ENCODE results near the gene RPS3. TPM values are rescaled to one million over a fixed set of nuclear protein-coding genes. Genes with fewer than 3 reads are reported as not detected.

RPS3 gene
- total and polyA plus RNA-seq, 2 of the 13 experiments (the other 11 are each of a cell fraction or from before 2014, with no cell fraction given): 2,143 to 3,616 TPM

- BruUV-seq (replicated peaks): no TSS peak
- H3K27me3 ChIP-seq (ENCODE audit: control insufficient read depth in 1 of 2, insufficient read depth in 2 of 2, low read length in 2 of 2): no peaks in the 10 kb centered on the region
- H2AFZ ChIP-seq (ENCODE audit: low read length): no peak overlapping the region
- H3K4me1 ChIP-seq (ENCODE audit: insufficient read depth, low read length): peaks cover 38% of the 10 kb centered on the region
- H3K27ac ChIP-seq (ENCODE audit: extremely low read length, insufficient read depth, low read length): peak overlapping the region; percentile 12
- intact Hi-C loops (cut with micrococcal nuclease; ENCODE audit: unreplicated experiment) (loop anchor here (2.0 kb wide), 1 partner anchor 13 kb away; no protein-coding TSS in a partner anchor), in situ Hi-C loops (cut with HindIII; ENCODE audit: extremely low pct_ligation_motif_present, low pct_unique_long_range_greater_than_20kb) (no loop called here)
- H3K4me2 ChIP-seq (ENCODE audit: low read depth, low read length): peak overlapping the region; percentile 59; the same call in 1 of the 2 replicates
- H3K9me3 ChIP-seq (ENCODE audit: low read length): no peaks in the 10 kb centered on the region
- no peak overlapping the region for H3K4me3 ChIP-seq (replicated peaks in 1 of 3; ENCODE audit: insufficient read depth in 1 of 3, low read depth in 2 of 3, low read length in 3 of 3)
- WGBS (ENCODE audit: low lambda C conversion rate): 9% methylated on average over 2 of the region's 2 CpGs
- H3K9ac ChIP-seq (ENCODE audit: insufficient read depth, low read depth, low read length): no peak overlapping the region
- peaks cover 10% of the 10 kb centered on the region for H4K20me1 ChIP-seq (ENCODE audit: insufficient read depth, low read length)
- no peak for TF ChIP-seq GLMP (CRISPR knock-in tag; IDR thresholded peaks at IDR 0.05; ENCODE audit: borderline replicate concordance)
- peak; percentile 0; the same call in 1 of the 2 replicates for TF ChIP-seq ISL2 (CRISPR knock-in tag; IDR thresholded peaks at IDR 0.05)
- TF ChIP-seq NAIF1 (CRISPR knock-in tag; IDR thresholded peaks at IDR 0.05; ENCODE audit: borderline replicate concordance): 0 out of 2 replicates have a peak, but pooled peaks have one; percentile 36
- ChIA-PET CTCF (ENCODE audit: low intra/inter-chr PET ratio, low total read pairs) (no interaction called here), POLR2A (interaction anchor here (0.9 to 1.8 kb wide), 5 partner anchors 9 to 21 kb away, joined by 3 to 10 read pairs (median 4); no protein-coding TSS in a partner anchor)
- no peaks in the 10 kb centered on the region for H3K79me2 ChIP-seq (ENCODE audit: insufficient read depth, low read length)
- DNase-seq (ENCODE audit: low spot score): no peak
- peak; percentile 17 for ATAC-seq
- no peak for FAIRE-seq
- no peaks in the 10 kb centered on the region for H3K36me3 ChIP-seq (replicated peaks in 1 of 2; ENCODE audit: control insufficient read depth in 1 of 2, insufficient read depth in 2 of 2, low read length in 2 of 2)
Measured at GRCh38 chr11:75421902-75422247, 22.6 kb downstream of the RPS3 start.

- DNase-seq (ENCODE audit: low spot score) (peak; percentile 86), ATAC-seq (peak; percentile 85), FAIRE-seq (peak; percentile 71)
- Histone ChIP-seq H3K36me3 (replicated peaks in 1 of 2; ENCODE audit: control insufficient read depth in 1 of 2, insufficient read depth in 2 of 2, low read length in 2 of 2) (no peaks in the 10 kb centered on the region), H4K20me1 (ENCODE audit: insufficient read depth, low read length) (peaks cover 10% of the 10 kb centered on the region), H3K4me3 (replicated peaks in 1 of 3; ENCODE audit: insufficient read depth in 1 of 3, low read depth in 2 of 3, low read length in 3 of 3) (peak overlapping the region in 1 of 3 experiments; percentile 24; a peak in 1 of 6 replicates), H3K27ac (ENCODE audit: extremely low read length, insufficient read depth, low read length) (peak overlapping the region; percentile 12), H3K27me3 (ENCODE audit: control insufficient read depth in 1 of 2, insufficient read depth in 2 of 2, low read length in 2 of 2) (no peaks in the 10 kb centered on the region), H2AFZ (ENCODE audit: low read length) (no peak overlapping the region), H3K9ac (ENCODE audit: insufficient read depth, low read depth, low read length) (no peak overlapping the region), H3K4me2 (ENCODE audit: low read depth, low read length) (peak overlapping the region; percentile 59), H3K79me2 (ENCODE audit: insufficient read depth, low read length) (no peaks in the 10 kb centered on the region), H3K9me3 (ENCODE audit: low read length) (no peaks in the 10 kb centered on the region), H3K4me1 (ENCODE audit: insufficient read depth, low read length) (peaks cover 42% of the 10 kb centered on the region)
- BruUV-seq (replicated peaks): no TSS peak
- ChIA-PET POLR2A (interaction anchor here (0.9 to 1.8 kb wide), 5 partner anchors 9 to 22 kb away, joined by 3 to 10 read pairs (median 4); no protein-coding TSS in a partner anchor), CTCF (ENCODE audit: low intra/inter-chr PET ratio, low total read pairs) (interaction anchor here (1.1 kb wide), 1 partner anchor 15 kb away, joined by 3 read pairs; no protein-coding TSS in a partner anchor)
- in situ Hi-C loops (cut with HindIII; ENCODE audit: extremely low pct_ligation_motif_present, low pct_unique_long_range_greater_than_20kb) (no loop called here), intact Hi-C loops (cut with micrococcal nuclease; ENCODE audit: unreplicated experiment) (loop anchor here (2.0 kb wide), 1 partner anchor 14 kb away; no protein-coding TSS in a partner anchor)
- WGBS (ENCODE audit: low lambda C conversion rate): 32% methylated on average over 7 of the region's 15 CpGs
- TF ChIP-seq ERF (CRISPR knock-in tag; IDR thresholded peaks at IDR 0.05) (0 out of 2 replicates have a peak, but pooled peaks have one; percentile 51), ADNP (CRISPR knock-in tag; IDR thresholded peaks at IDR 0.05) (no peak), MAF1 (CRISPR knock-in tag; IDR thresholded peaks at IDR 0.05; ENCODE audit: borderline replicate concordance) (no peak), PHF5A (CRISPR knock-in tag; IDR thresholded peaks at IDR 0.05; ENCODE audit: low read depth, unreplicated experiment) (no peak), CREB3 (CRISPR knock-in tag; IDR thresholded peaks at IDR 0.05) (no peak), KLF16 (CRISPR knock-in tag; IDR thresholded peaks at IDR 0.05) (no peak), YEATS4 (CRISPR knock-in tag; IDR thresholded peaks at IDR 0.05; ENCODE audit: borderline replicate concordance) (peak; percentile 45; the same call in 1 of the 2 replicates), CENPT (CRISPR knock-in tag; IDR thresholded peaks at IDR 0.05; ENCODE audit: low read depth) (no peak), ZSCAN5A (CRISPR knock-in tag; IDR thresholded peaks at IDR 0.05; ENCODE audit: borderline replicate concordance) (peak; percentile 45; the same call in 1 of the 2 replicates)
Measured at GRCh38 chr11:75422248-75423231, 23.2 kb downstream of the RPS3 start.

All from HepG2 (cell line).